HCT116 (cell line): ENCODE measurements around the gene ACTA2. TPM values are rescaled to one million over a fixed set of nuclear protein-coding genes. Genes with fewer than 3 reads are reported as not detected.

ENCODE experiments used
- ATAC-seq: fragments of 200-7000 bp; cut with Tn5 transposase; 2 replicates; pipeline ENCODE4 v1.9.1; 2020; ENCODE audit warnings: mild to moderate bottlenecking, moderate library complexity
- BruUV-seq: library from RNA; stranded (reverse); fragments of 400-500 nt; replicated peaks from 2 replicates; lab custom pipeline; 2021; lab: Mats Ljungman, UMichigan
- CTCF ChIA-PET: fragments of 300-600 bp; sonication (Branson Sonifier 250); formaldehyde crosslinking; loops from one replicate; lab custom pipeline; 2021; ENCODE audit warnings: antibody characterized with exemption; lab: Charles Lee
- POLR2A ChIA-PET: fragments of 300-600, 350-600 bp; sonication (Branson Sonifier 250); formaldehyde crosslinking; loops from one replicate; lab custom pipeline; 2021; ENCODE audit warnings: antibody characterized with exemption; lab: Charles Lee
- RAD21 ChIA-PET, 2 experiments: fragments of 300-600 bp; sonication (Branson Sonifier 250); formaldehyde crosslinking; loops; one replicate each; lab custom pipeline; 2023; ENCODE audit warnings: low total read pairs in 2 of 2; ENCODE audit not compliant: uncharacterized antibody in 2 of 2, unreplicated experiment in 2 of 2, low non-redundant PET in 1 of 2; lab: Charles Lee
- DNase-seq: peaks from one replicate; pipeline ENCODE4 v3.0.0-alpha.2; 2010; ENCODE audit warnings: low read depth, low spot score
- H2AFZ ChIP-seq: fragments of 200-600 bp; shearing (Covaris generic), sonication (generic); 2 replicates; pipeline ENCODE4 v1.6.1; 2017; ENCODE audit warnings: low read depth, mixed run types, mixed read lengths, antibody characterized with exemption, low read length; ENCODE audit not compliant: poor library complexity, severe bottlenecking
- H3K27ac ChIP-seq: 2 replicates; pipeline ENCODE4 v1.5.1; 2012; ENCODE audit warnings: low read depth, low read length
- H3K27me3 ChIP-seq: fragments of 200-600 bp; sonication (generic); 2 replicates; pipeline ENCODE4 v1.6.1; 2016; ENCODE audit warnings: mixed run types, low read length, mixed read lengths; ENCODE audit not compliant: insufficient read depth
- H3K36me3 ChIP-seq, 2 experiments: fragments of 200-500 bp in 1 of 2; fragments of 200-600 bp in 1 of 2; sonication (Bioruptor generic) in 1 of 2; sonication (generic) in 1 of 2; 2 replicates each; pipeline versions ENCODE4 v1.5.1 to v1.6.1; 2014 to 2016; ENCODE audit warnings: low read length in 2 of 2, inconsistent platforms in 1 of 2, mixed read lengths in 1 of 2, mixed run types in 1 of 2; ENCODE audit not compliant: insufficient read depth in 2 of 2, control insufficient read depth in 1 of 2
- H3K4me1 ChIP-seq, 2 experiments: fragments of 200-600 bp in 1 of 2; sonication (generic) in 1 of 2; 2 replicates each; pipeline versions ENCODE4 v1.5.1 to v1.6.1; 2012 to 2017; ENCODE audit warnings: low read length in 2 of 2, inconsistent platforms in 1 of 2, mild to moderate bottlenecking in 1 of 2, mixed read lengths in 1 of 2, mixed run types in 1 of 2, moderate library complexity in 1 of 2; ENCODE audit not compliant: insufficient read depth in 2 of 2, control insufficient read depth in 1 of 2
- H3K4me2 ChIP-seq: fragments of 200-600 bp; sonication (generic); 2 replicates; pipeline ENCODE4 v1.6.1; 2017; ENCODE audit warnings: mixed run types, low read length, mixed read lengths
- H3K4me3 ChIP-seq, 2 experiments: fragments of 200-600 bp in 1 of 2; sonication (generic) in 1 of 2; replicated peaks in 1 of 2; 2 replicates each; pipeline ENCODE4 v1.5.1; 2011 to 2016; ENCODE audit warnings: low read length in 2 of 2, control low read depth in 1 of 2, low read depth in 1 of 2, mild to moderate bottlenecking in 1 of 2, mixed read lengths in 1 of 2, mixed run types in 1 of 2
- H3K79me2 ChIP-seq: fragments of 200-600 bp; sonication (generic); 2 replicates; pipeline ENCODE4 v1.6.1; 2017; ENCODE audit warnings: mild to moderate bottlenecking, mixed run types, low read length, moderate library complexity, mixed read lengths; ENCODE audit not compliant: insufficient read depth
- H3K9ac ChIP-seq: fragments of 200-600 bp; sonication (generic); 2 replicates; pipeline ENCODE4 v1.6.1; 2016; ENCODE audit warnings: low read length, mixed read lengths
- H3K9me2 ChIP-seq: fragments of 200-600 bp; sonication (generic), shearing (Covaris generic); 2 replicates; pipeline ENCODE4 v1.6.1; 2017; ENCODE audit warnings: mixed run types, mild to moderate bottlenecking, moderate library complexity; ENCODE audit not compliant: insufficient read depth
- H3K9me3 ChIP-seq, 2 experiments: fragments of 200-500 bp in 1 of 2; fragments of 200-600 bp in 1 of 2; sonication (Bioruptor generic) in 1 of 2; sonication (generic) in 1 of 2; 2 replicates each; pipeline ENCODE4 v1.6.1; 2014 to 2017; ENCODE audit warnings: low read length in 2 of 2, mixed read lengths in 2 of 2, inconsistent platforms in 1 of 2, low read depth in 1 of 2, mild to moderate bottlenecking in 1 of 2, mixed run types in 1 of 2, moderate library complexity in 1 of 2; ENCODE audit not compliant: control insufficient read depth in 1 of 2, insufficient read depth in 1 of 2
- H4K20me1 ChIP-seq: fragments of 200-600 bp; sonication (generic), shearing (Covaris generic); 2 replicates; pipeline ENCODE4 v1.6.1; 2017; ENCODE audit warnings: mixed run types, mild to moderate bottlenecking, moderate library complexity; ENCODE audit not compliant: insufficient read depth
- CBX3 ChIP-seq: IDR thresholded peaks from 2 replicates; pipeline ENCODE4 v1.6.1; 2012; ENCODE audit warnings: low read depth
- CEBPB ChIP-seq: IDR thresholded peaks from 2 replicates; pipeline ENCODE4 v1.6.1; 2012; ENCODE audit warnings: low read depth
- EZH2 ChIP-seq: fragments of 200-600 bp; sonication (generic); IDR thresholded peaks from 2 replicates; pipeline ENCODE4 v1.6.1; 2017; ENCODE audit warnings: antibody characterized with exemption, mixed run types
- SIN3A ChIP-seq: IDR thresholded peaks from 2 replicates; pipeline ENCODE4 v1.6.1; 2012; ENCODE audit warnings: low read depth
- YY1 ChIP-seq: IDR thresholded peaks from 2 replicates; pipeline ENCODE4 v1.6.1; 2011; ENCODE audit warnings: low read length, low read depth, moderate library complexity, mild to moderate bottlenecking; ENCODE audit not compliant: insufficient replicate concordance; ENCODE audit errors: extremely low read depth
- ZFX ChIP-seq: fragments of 450-650 bp; IDR thresholded peaks from 2 replicates; pipeline ENCODE4 v1.6.1; 2017
- intact Hi-C: fragments of 100-400 bp; cut with micrococcal nuclease; formaldehyde crosslinking; loops from 2 replicates; pipeline ENCODE4 v1.10.0; 2022
- total RNA-seq: library from RNA; stranded (reverse); gene quantifications from one replicate; pipeline ENCODE4 v1.2.1, GENCODE V29; 2021; ENCODE audit not compliant: unreplicated experiment
- TF ChIP-seq, protein P1 (sequence below): IDR thresholded peaks from 2 replicates; pipeline ENCODE4 v1.6.1; 2011; ENCODE audit warnings: mild to moderate bottlenecking, low read length, moderate library complexity; ENCODE audit not compliant: insufficient replicate concordance; ENCODE audit errors: extremely low read depth
- TF ChIP-seq, protein P2 (sequence below): IDR thresholded peaks from 2 replicates; pipeline ENCODE4 v1.6.1; 2012
- TF ChIP-seq, protein P3 (sequence below): IDR thresholded peaks from 2 replicates; pipeline ENCODE4 v1.6.1; 2012; ENCODE audit warnings: low read depth
- TF ChIP-seq, protein P4 (sequence below), 3 experiments: fragments of 200-600 bp in 1 of 3; sonication (generic) in 1 of 3; IDR thresholded peaks in 2 of 3; conservative IDR thresholded peaks in 1 of 3; 2 replicates each; pipeline ENCODE4 v1.5.1; 2012 to 2017; ENCODE audit warnings: low read depth in 2 of 3, low read length in 2 of 3, antibody characterized with exemption in 1 of 3, borderline replicate concordance in 1 of 3, control low read depth in 1 of 3, mild to moderate bottlenecking in 1 of 3, mixed read lengths in 1 of 3, mixed run types in 1 of 3, moderate library complexity in 1 of 3; ENCODE audit not compliant: insufficient read depth in 1 of 3

ACTA2 gene
- total RNA-seq, 1 experiment from 2014 or later, result 9.4 TPM

DNA sequence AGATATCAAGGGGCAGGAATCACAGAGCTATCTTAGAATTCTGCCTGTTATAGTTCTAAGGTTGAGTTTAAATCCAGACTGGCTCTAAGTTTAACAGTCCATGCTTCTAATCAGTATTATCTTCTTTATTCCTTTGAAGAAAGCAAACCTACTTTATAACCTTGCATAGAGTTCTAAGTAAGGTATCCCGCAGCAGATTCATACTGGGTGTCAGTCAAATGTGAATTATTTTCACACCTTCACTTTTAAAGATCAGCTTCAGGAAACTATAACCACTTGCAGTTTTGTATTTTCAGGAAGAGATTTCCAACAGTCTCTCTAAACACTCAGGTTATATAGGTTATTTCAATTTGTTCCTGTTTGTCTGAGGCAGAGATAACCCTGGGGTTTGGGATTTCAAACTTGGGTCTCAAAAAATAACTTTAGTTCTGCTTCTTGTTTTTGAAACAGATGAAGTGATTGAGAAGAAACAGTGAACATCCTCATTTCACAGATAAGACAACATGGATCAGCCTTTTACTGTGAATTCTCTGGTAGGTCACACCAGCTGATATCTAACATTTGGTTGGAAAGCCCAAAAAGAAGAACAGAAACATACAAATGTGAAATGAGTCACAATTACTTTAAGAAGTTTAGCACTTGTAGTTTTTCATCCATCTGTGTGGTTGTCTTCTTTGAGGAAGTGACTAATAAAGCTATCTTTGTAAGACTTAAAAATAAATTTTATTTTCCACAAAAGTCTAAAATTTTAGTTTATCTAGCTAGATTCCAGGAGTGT, 51.2 kb downstream of the ACTA2 start:
- intact Hi-C loops, result no loop called here
- TF ChIP-seq, protein P1, sequence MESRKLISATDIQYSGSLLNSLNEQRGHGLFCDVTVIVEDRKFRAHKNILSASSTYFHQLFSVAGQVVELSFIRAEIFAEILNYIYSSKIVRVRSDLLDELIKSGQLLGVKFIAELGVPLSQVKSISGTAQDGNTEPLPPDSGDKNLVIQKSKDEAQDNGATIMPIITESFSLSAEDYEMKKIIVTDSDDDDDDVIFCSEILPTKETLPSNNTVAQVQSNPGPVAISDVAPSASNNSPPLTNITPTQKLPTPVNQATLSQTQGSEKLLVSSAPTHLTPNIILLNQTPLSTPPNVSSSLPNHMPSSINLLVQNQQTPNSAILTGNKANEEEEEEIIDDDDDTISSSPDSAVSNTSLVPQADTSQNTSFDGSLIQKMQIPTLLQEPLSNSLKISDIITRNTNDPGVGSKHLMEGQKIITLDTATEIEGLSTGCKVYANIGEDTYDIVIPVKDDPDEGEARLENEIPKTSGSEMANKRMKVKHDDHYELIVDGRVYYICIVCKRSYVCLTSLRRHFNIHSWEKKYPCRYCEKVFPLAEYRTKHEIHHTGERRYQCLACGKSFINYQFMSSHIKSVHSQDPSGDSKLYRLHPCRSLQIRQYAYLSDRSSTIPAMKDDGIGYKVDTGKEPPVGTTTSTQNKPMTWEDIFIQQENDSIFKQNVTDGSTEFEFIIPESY, result no peak
- TF ChIP-seq CBX3, result no peak
- TF ChIP-seq CEBPB, result no peak
- TF ChIP-seq SIN3A, result no peak
- TF ChIP-seq, protein P2, sequence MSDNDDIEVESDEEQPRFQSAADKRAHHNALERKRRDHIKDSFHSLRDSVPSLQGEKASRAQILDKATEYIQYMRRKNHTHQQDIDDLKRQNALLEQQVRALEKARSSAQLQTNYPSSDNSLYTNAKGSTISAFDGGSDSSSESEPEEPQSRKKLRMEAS, result no peak
- TF ChIP-seq YY1, result no peak
- no peak for TF ChIP-seq ZFX
- TF ChIP-seq, protein P3, sequence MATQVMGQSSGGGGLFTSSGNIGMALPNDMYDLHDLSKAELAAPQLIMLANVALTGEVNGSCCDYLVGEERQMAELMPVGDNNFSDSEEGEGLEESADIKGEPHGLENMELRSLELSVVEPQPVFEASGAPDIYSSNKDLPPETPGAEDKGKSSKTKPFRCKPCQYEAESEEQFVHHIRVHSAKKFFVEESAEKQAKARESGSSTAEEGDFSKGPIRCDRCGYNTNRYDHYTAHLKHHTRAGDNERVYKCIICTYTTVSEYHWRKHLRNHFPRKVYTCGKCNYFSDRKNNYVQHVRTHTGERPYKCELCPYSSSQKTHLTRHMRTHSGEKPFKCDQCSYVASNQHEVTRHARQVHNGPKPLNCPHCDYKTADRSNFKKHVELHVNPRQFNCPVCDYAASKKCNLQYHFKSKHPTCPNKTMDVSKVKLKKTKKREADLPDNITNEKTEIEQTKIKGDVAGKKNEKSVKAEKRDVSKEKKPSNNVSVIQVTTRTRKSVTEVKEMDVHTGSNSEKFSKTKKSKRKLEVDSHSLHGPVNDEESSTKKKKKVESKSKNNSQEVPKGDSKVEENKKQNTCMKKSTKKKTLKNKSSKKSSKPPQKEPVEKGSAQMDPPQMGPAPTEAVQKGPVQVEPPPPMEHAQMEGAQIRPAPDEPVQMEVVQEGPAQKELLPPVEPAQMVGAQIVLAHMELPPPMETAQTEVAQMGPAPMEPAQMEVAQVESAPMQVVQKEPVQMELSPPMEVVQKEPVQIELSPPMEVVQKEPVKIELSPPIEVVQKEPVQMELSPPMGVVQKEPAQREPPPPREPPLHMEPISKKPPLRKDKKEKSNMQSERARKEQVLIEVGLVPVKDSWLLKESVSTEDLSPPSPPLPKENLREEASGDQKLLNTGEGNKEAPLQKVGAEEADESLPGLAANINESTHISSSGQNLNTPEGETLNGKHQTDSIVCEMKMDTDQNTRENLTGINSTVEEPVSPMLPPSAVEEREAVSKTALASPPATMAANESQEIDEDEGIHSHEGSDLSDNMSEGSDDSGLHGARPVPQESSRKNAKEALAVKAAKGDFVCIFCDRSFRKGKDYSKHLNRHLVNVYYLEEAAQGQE, result no peak
- TF ChIP-seq, protein P4, sequence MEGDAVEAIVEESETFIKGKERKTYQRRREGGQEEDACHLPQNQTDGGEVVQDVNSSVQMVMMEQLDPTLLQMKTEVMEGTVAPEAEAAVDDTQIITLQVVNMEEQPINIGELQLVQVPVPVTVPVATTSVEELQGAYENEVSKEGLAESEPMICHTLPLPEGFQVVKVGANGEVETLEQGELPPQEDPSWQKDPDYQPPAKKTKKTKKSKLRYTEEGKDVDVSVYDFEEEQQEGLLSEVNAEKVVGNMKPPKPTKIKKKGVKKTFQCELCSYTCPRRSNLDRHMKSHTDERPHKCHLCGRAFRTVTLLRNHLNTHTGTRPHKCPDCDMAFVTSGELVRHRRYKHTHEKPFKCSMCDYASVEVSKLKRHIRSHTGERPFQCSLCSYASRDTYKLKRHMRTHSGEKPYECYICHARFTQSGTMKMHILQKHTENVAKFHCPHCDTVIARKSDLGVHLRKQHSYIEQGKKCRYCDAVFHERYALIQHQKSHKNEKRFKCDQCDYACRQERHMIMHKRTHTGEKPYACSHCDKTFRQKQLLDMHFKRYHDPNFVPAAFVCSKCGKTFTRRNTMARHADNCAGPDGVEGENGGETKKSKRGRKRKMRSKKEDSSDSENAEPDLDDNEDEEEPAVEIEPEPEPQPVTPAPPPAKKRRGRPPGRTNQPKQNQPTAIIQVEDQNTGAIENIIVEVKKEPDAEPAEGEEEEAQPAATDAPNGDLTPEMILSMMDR (IDR thresholded peaks at IDR 0.05 in 2 of 3, conservative IDR thresholded peaks at IDR 0.05 in 1 of 3; ENCODE audit: borderline replicate concordance in 1 of 3, insufficient read depth in 1 of 3, low read depth in 2 of 3, low read length in 2 of 3), result no peak
- no peak for TF ChIP-seq EZH2
- CTCF ChIA-PET, result interaction anchor here (1.3 kb wide), 1 partner anchor 33 kb away, joined by 7 read pairs; no protein-coding TSS in a partner anchor
- H3K9me2 ChIP-seq, result no peaks in the 10 kb centered on the region
- peaks cover 21 to 27% of the 10 kb centered on the region in 2 experiments for H3K4me1 ChIP-seq
- no peaks in the 10 kb centered on the region for H3K27me3 ChIP-seq
- H3K4me2 ChIP-seq, result no peak overlapping the region
- no peak overlapping the region for H3K27ac ChIP-seq
- no peak overlapping the region for H3K4me3 ChIP-seq
- no peak for ATAC-seq
- POLR2A ChIA-PET, result no interaction called here
- H4K20me1 ChIP-seq, result no peaks in the 10 kb centered on the region
- RAD21 ChIA-PET, result no interaction called here
- BruUV-seq, result no TSS peak
- H3K36me3 ChIP-seq, result peaks cover 0 to 13% of the 10 kb centered on the region in 2 experiments; a peak in 2 of 4 replicates
- H3K9ac ChIP-seq, result no peak overlapping the region
- no peak for DNase-seq
- H3K79me2 ChIP-seq, result no peaks in the 10 kb centered on the region
- H3K9me3 ChIP-seq, result no peaks in the 10 kb centered on the region
- H2AFZ ChIP-seq, result no peak overlapping the region
